T47D (cell line): Measurements from ENCODE around the gene RIBC2.
"Not testable (repeated sequence)": the region's sequence is repeated elsewhere in the genome, so short reads cannot be mapped to it uniquely, and the experiment has no call there.

Source experiments
- DNase-seq, 2 experiments: peaks; one replicate each; pipeline versions ENCODE4 v3.0.0 to v3.0.0-alpha.2; 2011 to 2012; ENCODE audit warnings: low read depth in 1 of 2, low spot score in 1 of 2
- JUND ChIP-seq: IDR thresholded peaks from 2 replicates; pipeline ENCODE4 v1.6.1; 2012; ENCODE audit warnings: low read depth
- in situ Hi-C: cut with HindIII; loops from 2 replicates; pipeline ENCODE4 v1.10.0; 2016; ENCODE audit warnings: low sequenced_read_pairs, low pct_unique_long_range_greater_than_20kb

Gene RIBC2

GRCh38 chr22:45444168-45444567, 30.7 kb downstream of the RIBC2 start:
- TF ChIP-seq JUND, result no peak
- in situ Hi-C loops, result no loop called here
- no peak for DNase-seq

DNA sequence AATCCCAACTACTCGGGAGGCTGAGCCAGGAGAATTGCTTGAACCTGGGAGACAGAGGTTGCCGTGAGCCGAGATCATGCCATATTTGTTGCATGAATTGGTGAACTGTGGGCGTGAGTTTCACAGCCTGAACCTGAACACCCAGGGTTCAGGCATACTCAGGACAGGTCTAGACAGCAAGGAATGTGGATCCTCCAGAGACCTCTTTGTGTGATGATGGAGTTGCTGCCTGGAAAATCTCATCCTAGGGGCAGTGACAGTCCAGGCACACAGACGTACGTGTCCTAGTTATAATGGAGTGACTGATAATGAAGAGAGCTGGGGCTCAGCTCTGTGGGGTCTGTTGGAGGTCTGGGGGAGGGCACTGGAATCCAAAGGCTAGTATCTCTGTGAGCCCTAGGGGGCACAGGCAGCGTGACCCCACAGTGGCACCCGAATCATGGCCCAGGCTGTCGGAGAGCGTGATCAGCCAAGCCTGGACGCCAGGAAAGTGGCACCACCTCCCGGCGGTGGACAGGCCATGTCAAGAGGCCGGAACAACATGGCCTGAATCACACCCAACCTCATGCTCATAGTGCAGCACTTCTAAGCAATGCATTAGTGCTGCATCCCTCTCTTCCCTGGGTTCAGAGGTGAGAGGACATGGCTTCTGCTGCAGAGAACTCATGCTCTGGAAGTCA, 31.7 kb downstream of the RIBC2 start:
- no peak for TF ChIP-seq JUND
- DNase-seq, result no peak
- in situ Hi-C loops, result no loop called here

- no peak for TF ChIP-seq JUND
- in situ Hi-C loops, result no loop called here
- DNase-seq, result no peak
Observed at GRCh38 chr22:45446216-45446615, 32.7 kb downstream of the RIBC2 start.

DNA sequence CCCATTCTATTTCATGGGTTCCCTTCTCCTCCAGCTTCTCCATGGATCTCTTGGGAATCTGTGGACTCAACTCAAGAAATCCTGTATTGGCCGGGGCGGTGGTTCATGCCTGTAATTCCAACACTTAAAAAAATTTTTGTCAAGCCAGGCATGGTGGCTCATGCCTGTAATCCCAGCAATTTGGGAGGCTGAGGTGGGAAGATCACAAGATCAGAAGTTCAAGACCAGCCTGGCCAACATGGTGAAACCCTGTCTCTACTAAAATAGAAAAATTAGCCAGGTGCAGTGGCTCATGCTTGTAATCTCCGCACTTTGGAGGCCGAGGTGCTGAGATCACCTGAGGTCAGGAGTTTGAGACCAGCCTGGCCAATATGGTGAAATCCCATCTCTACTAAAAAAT, 34.1 kb downstream of the RIBC2 start:
- DNase-seq, in situ Hi-C loops: not testable (repeated sequence)

DNA sequence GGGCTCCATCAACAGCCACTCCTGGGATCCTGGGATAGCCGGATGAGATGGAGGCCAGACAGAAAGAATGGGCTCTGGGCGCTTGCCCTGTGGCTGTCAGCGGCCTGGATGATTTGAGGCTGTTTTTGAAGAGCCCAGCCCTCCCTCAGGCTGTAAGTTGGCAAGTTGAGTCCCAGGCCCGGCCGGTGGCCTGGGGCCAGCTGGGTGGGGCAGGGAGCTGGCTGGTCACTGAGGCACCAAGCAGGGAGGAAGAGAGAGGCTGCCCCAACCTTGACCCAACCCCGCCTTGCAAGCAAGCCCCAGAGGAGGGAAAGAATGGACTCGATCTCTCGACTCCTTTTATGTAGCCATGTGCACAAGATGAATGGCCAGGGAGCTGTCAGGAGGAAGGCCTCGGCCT, 34.9 kb downstream of the RIBC2 start:
- DNase-seq, result no peak
- TF ChIP-seq JUND, result no peak
- in situ Hi-C loops, result no loop called here

- in situ Hi-C loops, result not testable (repeated sequence)
Observed at GRCh38 chr22:45449442-45449841, 35.9 kb downstream of the RIBC2 start.

GRCh38 chr22:45450101-45450785, 36.8 kb downstream of the RIBC2 start:
- DNase-seq, result no peak
- in situ Hi-C loops, result no loop called here
- TF ChIP-seq JUND, result no peak

More at GRCh38 chr22:45449442-45449841, 35.9 kb downstream of the RIBC2 start:
- DNase-seq, result not testable (repeated sequence)

GRCh38 chr22:45450921-45451651, 37.6 kb downstream of the RIBC2 start:
- in situ Hi-C loops, result no loop called here
- DNase-seq, result no peak
- no peak for TF ChIP-seq JUND

- no peak for DNase-seq
- in situ Hi-C loops, result no loop called here
- TF ChIP-seq JUND, result no peak
Observed at GRCh38 chr22:45451972-45452371, 38.5 kb downstream of the RIBC2 start.

DNA sequence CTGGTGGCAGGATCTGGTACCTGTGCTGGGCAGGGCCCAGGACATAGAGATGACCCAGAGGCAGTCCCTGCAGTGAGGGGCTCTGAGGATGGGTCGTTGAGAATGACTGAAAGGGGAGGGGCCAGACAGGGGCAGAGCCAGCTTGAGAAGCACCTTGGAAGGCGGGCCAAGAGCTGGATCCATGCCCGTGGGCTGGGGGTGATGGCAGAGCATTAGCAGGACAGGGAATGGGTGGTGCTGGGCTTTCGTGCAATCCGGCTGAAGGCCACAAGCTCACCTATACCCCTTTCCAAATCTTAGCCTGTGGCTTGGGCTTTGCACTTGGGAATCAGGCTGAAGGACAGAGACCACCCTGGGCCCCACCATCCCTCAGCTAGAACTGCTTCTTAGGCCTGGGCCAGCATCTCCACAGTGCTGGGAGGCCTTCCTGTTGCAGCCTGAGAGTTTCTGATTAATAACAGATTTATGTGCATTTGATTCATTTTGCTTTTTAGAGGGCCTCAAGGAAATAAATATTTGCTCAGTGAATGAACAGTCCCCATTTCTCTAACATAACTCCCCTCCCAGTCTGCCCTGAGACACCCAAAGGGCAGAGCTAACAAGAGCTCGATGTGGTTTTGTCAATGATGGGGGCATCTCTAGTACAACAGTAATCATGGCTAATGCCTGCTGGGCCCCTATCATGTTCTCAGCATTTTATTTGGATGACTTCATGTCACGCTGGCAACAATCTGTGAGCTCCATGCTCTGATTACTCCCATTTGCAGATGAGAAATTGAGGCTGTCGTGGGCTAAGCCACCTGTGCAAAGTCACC, 39.3 kb downstream of the RIBC2 start:
- in situ Hi-C loops, result no loop called here
- no peak for TF ChIP-seq JUND
- no peak for DNase-seq

GRCh38 chr22:45453764-45454163, 40.3 kb downstream of the RIBC2 start:
- in situ Hi-C loops, result no loop called here
- no peak for TF ChIP-seq JUND
- DNase-seq, result no peak

- DNase-seq, result no peak
- no peak for TF ChIP-seq JUND
- in situ Hi-C loops, result no loop called here
Observed at GRCh38 chr22:45454275-45454674, 40.8 kb downstream of the RIBC2 start.
